Neuron (in vitro differentiated cells): ENCODE results near the gene NBPF4.
A peak's percentile ranks its signal among the peaks of the same experiment; 100 is the strongest.
"Not testable (repeated sequence)": the region's sequence is repeated elsewhere in the genome, so short reads cannot be mapped to it uniquely, and the experiment has no call there.

ENCODE experiments used
- H2AFZ ChIP-seq: one replicate; pipeline ENCODE4 v1.6.1; 2013; ENCODE audit warnings: low read depth, mild to moderate bottlenecking, inconsistent platforms, low read length, moderate library complexity
- H3K27me3 ChIP-seq: one replicate; pipeline ENCODE4 v1.6.1; 2013; ENCODE audit warnings: low read length; ENCODE audit not compliant: insufficient read depth
- H3K36me3 ChIP-seq: one replicate; pipeline ENCODE4 v1.6.1; 2013; ENCODE audit warnings: low read length; ENCODE audit not compliant: insufficient read depth
- H3K4me1 ChIP-seq: one replicate; pipeline ENCODE4 v1.6.1; 2013; ENCODE audit warnings: low read length; ENCODE audit not compliant: insufficient read depth
- H3K4me3 ChIP-seq: 2 replicates; pipeline ENCODE4 v1.5.1; 2013; ENCODE audit warnings: mild to moderate bottlenecking, low read length, moderate library complexity
- H3K9me3 ChIP-seq: one replicate; pipeline ENCODE4 v1.6.1; 2013; ENCODE audit warnings: low read length

NBPF4 gene

GRCh38 chr1:108226855-108227254 lies 17.0 kb downstream of the NBPF4 start:
- H3K36me3 ChIP-seq, H3K27me3 ChIP-seq, H2AFZ ChIP-seq, H3K4me1 ChIP-seq, H3K9me3 ChIP-seq, H3K4me3 ChIP-seq: not testable (repeated sequence)

GRCh38 chr1:108223226-108223625 lies 20.6 kb downstream of the NBPF4 start:
- H3K27me3 ChIP-seq, H2AFZ ChIP-seq, H3K4me3 ChIP-seq, H3K4me1 ChIP-seq, H3K9me3 ChIP-seq, H3K36me3 ChIP-seq: not testable (repeated sequence)

- H3K27me3 ChIP-seq, H2AFZ ChIP-seq, H3K9me3 ChIP-seq, H3K36me3 ChIP-seq, H3K4me1 ChIP-seq, H3K4me3 ChIP-seq: not testable (repeated sequence)
Observed at GRCh38 chr1:108217515-108218174, 26.2 kb downstream of the NBPF4 start.

GRCh38 chr1:108217007-108217406 lies 26.9 kb downstream of the NBPF4 start:
- not testable (repeated sequence) for H3K9me3 ChIP-seq, H3K4me3 ChIP-seq, H3K27me3 ChIP-seq, H3K4me1 ChIP-seq, H2AFZ ChIP-seq, H3K36me3 ChIP-seq

- not testable (repeated sequence) for H2AFZ ChIP-seq
Observed at GRCh38 chr1:108216028-108216890, 27.6 kb downstream of the NBPF4 start.

DNA sequence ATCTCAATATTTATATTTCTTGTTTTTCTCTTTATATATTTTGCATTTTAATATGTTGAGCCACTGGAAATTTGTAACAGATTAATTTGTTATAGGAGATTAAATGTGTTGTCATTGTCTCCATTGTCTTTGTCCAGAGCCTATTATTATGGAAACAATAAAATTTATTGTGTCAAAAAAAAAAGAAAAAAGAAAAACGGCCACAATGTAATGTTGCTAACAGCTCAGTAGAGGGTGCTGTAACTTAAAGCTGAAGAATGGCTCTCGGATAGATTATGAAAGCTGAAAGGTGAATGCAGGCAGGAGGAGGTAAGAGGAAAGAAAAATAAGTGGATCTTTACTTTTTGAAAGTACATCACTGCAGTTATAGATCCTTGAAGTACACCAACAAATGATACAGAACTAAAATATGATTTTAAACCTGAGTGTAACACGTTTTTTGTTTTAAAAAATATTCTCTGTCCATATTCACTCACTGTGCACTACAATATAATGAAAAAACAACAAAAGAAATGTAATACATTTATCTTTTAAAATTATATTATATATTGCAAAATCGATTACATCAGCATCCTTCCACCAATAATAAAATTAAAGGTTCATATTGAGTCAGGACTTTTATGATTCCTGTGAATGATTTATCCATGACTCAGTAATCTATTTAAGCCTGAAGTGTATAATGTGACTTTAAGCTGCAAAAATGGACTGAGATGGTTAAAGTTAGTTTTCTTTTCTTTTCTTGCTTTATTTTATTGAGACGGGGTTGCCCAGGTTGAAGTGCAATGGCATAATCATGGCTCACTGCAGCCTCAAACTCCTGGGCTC lies 29.0 kb downstream of the NBPF4 start:
- H3K4me3 ChIP-seq, H3K27me3 ChIP-seq, H3K9me3 ChIP-seq, H2AFZ ChIP-seq, H3K4me1 ChIP-seq, H3K36me3 ChIP-seq: not testable (repeated sequence)

More at GRCh38 chr1:108216028-108216890, 27.6 kb downstream of the NBPF4 start:
- H3K4me3 ChIP-seq, H3K36me3 ChIP-seq, H3K27me3 ChIP-seq, H3K4me1 ChIP-seq, H3K9me3 ChIP-seq: not testable (repeated sequence)

- no peaks in the 10 kb centered on the region for H3K36me3 ChIP-seq
Observed at GRCh38 chr1:108211014-108211413, 32.9 kb downstream of the NBPF4 start.

GRCh38 chr1:108209456-108210108 lies 34.3 kb downstream of the NBPF4 start:
- Histone ChIP-seq H3K4me1 (no peaks in the 10 kb centered on the region), H3K4me3 (no peak overlapping the region), H2AFZ (no peak overlapping the region)

More at GRCh38 chr1:108211014-108211413, 32.9 kb downstream of the NBPF4 start:
- no peak overlapping the region for H3K4me3 ChIP-seq
- H3K9me3 ChIP-seq, result no peaks in the 10 kb centered on the region
- H2AFZ ChIP-seq, result no peak overlapping the region
- H3K4me1 ChIP-seq, result no peaks in the 10 kb centered on the region
- peaks cover 10% of the 10 kb centered on the region for H3K27me3 ChIP-seq

DNA sequence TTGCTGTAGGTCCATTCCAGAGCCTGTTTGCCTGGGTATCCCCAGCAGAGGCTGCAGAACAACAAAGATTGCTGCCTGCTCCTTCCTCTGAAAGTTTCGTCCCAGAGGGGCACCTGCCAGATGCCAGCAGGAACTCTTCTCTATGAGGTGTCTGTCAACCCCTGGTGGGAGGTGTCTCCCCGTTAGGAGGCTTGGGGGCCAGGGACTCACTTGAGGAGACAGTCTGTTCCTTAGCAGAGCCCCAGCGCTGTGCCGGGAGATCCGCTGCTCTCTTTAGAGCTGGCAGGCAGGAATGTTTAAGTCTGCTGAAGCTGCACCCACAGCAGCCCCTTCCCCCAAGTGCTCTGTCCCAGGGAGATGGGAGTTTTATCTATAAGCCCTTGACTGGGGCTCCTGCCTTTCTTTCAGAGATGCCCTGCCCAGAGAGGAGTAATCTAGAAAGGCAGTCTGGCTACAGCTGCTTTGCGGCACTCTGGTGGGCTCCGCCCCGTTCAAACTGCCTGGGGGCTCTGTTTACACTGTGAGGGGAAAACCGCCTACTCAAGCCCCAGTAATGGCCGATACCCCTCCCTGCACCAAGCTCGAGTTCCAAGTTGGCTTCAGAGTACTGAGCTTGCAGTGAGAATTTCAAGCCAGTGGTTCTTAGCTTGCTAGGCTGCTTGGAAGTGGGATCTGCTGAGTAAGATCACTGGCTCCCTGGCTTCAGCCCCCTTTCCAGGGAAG lies 35.0 kb downstream of the NBPF4 start:
- Histone ChIP-seq H3K27me3 (peaks cover 10% of the 10 kb centered on the region), H3K9me3 (no peaks in the 10 kb centered on the region), H3K4me3 (no peak overlapping the region), H3K36me3 (no peaks in the 10 kb centered on the region), H2AFZ (no peak overlapping the region), H3K4me1 (no peaks in the 10 kb centered on the region)

More at GRCh38 chr1:108209456-108210108, 34.3 kb downstream of the NBPF4 start:
- no peaks in the 10 kb centered on the region for H3K36me3 ChIP-seq
- peaks cover 10% of the 10 kb centered on the region for H3K27me3 ChIP-seq
- no peaks in the 10 kb centered on the region for H3K9me3 ChIP-seq

GRCh38 chr1:108203582-108203981 lies 40.3 kb downstream of the NBPF4 start:
- H2AFZ ChIP-seq, H3K36me3 ChIP-seq, H3K27me3 ChIP-seq, H3K9me3 ChIP-seq, H3K4me3 ChIP-seq: not testable (repeated sequence)
- peaks cover 10% of the 10 kb centered on the region for H3K4me1 ChIP-seq

- Histone ChIP-seq H3K9me3 (peaks cover 2% of the 10 kb centered on the region), H2AFZ (no peak overlapping the region)
Observed at GRCh38 chr1:108201687-108202086, 42.2 kb downstream of the NBPF4 start.

DNA sequence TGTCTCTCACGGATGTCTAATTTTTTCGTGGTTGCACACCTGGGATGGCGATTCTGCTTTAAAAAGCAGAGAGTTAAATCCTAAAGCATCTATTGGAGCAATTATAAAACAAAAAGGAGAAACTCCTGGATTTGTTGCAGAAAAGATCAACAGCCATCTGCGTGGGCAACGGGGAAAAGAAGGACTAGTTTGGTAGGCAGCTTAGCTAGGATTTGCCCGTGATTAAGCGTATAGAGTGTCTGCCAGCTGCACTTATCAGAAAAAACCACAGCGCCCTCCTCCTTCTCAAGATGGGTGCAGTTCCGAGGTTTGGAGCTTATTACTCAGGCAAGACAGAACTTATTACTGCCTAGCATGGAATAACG lies 43.2 kb downstream of the NBPF4 start:
- H3K4me1 ChIP-seq, result peaks cover 14% of the 10 kb centered on the region
- H2AFZ ChIP-seq, result peak overlapping the region; percentile 93
- H3K4me3 ChIP-seq, result peak overlapping the region; percentile 88
- H3K36me3 ChIP-seq, result peaks cover 17% of the 10 kb centered on the region
- H3K9me3 ChIP-seq, result peaks cover 9% of the 10 kb centered on the region
- no peaks in the 10 kb centered on the region for H3K27me3 ChIP-seq

More at GRCh38 chr1:108201687-108202086, 42.2 kb downstream of the NBPF4 start:
- no peaks in the 10 kb centered on the region for H3K27me3 ChIP-seq
- no peak overlapping the region for H3K4me3 ChIP-seq
- peaks cover 10% of the 10 kb centered on the region for H3K36me3 ChIP-seq
- H3K4me1 ChIP-seq, result peaks cover 14% of the 10 kb centered on the region
